ENCODE data around the gene NFATC3.
"Not testable (repeated sequence)": the region's sequence is repeated elsewhere in the genome, so short reads cannot be mapped to it uniquely, and the experiment has no call there.

- not testable (repeated sequence) for TF ChIP-seq POLR2A (IDR thresholded peaks at IDR 0.05; ENCODE audit: low read length); GATA1 (IDR thresholded peaks at IDR 0.05; ENCODE audit: low read depth, low read length)
These were observed 29.8 kb downstream of the NFATC3 start for GRCh38 chr16:68114939-68115338.

Data from erythroblast (primary cell).